Measurements from ENCODE around the gene TMEM273.

TMEM273 gene

GRCh38 chr10:49176310-49177268 lies 11.6 kb downstream of the TMEM273 start:
- CTCF ChIA-PET = no interaction called here
- DNase-seq (ENCODE audit: low read depth, low spot score) = no peak
- TF ChIP-seq, protein P1, sequence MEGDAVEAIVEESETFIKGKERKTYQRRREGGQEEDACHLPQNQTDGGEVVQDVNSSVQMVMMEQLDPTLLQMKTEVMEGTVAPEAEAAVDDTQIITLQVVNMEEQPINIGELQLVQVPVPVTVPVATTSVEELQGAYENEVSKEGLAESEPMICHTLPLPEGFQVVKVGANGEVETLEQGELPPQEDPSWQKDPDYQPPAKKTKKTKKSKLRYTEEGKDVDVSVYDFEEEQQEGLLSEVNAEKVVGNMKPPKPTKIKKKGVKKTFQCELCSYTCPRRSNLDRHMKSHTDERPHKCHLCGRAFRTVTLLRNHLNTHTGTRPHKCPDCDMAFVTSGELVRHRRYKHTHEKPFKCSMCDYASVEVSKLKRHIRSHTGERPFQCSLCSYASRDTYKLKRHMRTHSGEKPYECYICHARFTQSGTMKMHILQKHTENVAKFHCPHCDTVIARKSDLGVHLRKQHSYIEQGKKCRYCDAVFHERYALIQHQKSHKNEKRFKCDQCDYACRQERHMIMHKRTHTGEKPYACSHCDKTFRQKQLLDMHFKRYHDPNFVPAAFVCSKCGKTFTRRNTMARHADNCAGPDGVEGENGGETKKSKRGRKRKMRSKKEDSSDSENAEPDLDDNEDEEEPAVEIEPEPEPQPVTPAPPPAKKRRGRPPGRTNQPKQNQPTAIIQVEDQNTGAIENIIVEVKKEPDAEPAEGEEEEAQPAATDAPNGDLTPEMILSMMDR (IDR thresholded peaks at IDR 0.05; ENCODE audit: insufficient read depth, low read length, missing control alignments) = no peak
- POLR2A ChIA-PET = no interaction called here
- H3K4me3 ChIP-seq (ENCODE audit: low read depth, low read length) = no peak overlapping the region

GRCh38 chr10:49175587-49176309 lies 12.4 kb downstream of the TMEM273 start:
- POLR2A ChIA-PET = no interaction called here

DNA sequence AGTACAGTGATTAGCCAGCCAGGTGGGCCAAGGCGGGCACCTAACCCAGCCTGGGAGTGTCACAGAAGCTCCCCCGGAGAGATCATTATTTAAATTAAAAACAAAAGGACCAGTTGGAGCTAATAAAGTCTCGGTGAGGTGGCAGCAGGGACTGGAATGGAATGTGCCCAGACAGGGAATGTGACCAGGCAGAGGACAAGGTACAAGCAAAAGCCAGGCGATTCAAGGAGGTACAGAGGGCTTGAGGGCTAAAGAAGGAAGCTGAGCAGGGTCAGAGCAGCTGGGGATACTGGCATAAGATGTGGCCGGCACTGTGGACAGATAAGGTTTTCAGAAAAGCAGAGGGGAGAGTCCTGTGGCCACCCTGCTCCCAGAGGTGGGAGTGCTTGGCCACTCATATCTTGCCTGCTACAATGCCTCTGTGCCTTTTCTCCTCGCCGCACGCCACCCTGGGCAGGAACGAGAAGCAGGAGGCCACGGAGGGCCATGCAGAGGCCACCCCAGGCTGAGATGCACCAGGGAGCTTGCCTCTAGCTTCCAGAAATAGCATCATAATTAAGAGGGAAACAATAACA lies 13.2 kb downstream of the TMEM273 start:
- CTCF ChIA-PET = interaction anchor here (1.4 to 7.0 kb wide), 2 partner anchors 14 to 516 kb away, joined by 3 to 48 read pairs; no protein-coding TSS in a partner anchor
- POLR2A ChIA-PET = no interaction called here
- no peak for DNase-seq (ENCODE audit: low read depth, low spot score)
- no peak overlapping the region for H3K4me3 ChIP-seq (ENCODE audit: low read depth, low read length)
- TF ChIP-seq, protein P1 (IDR thresholded peaks at IDR 0.05; ENCODE audit: insufficient read depth, low read length, missing control alignments) = no peak

More at GRCh38 chr10:49175587-49176309, 12.4 kb downstream of the TMEM273 start:
- CTCF ChIA-PET = interaction anchor here (7.0 kb wide), 1 partner anchor 14 kb away, joined by 48 read pairs; no protein-coding TSS in a partner anchor
- no peak overlapping the region for H3K4me3 ChIP-seq (ENCODE audit: low read depth, low read length)
- TF ChIP-seq, protein P1 (IDR thresholded peaks at IDR 0.05; ENCODE audit: insufficient read depth, low read length, missing control alignments) = no peak
- no peak for DNase-seq (ENCODE audit: low read depth, low spot score)

DNA sequence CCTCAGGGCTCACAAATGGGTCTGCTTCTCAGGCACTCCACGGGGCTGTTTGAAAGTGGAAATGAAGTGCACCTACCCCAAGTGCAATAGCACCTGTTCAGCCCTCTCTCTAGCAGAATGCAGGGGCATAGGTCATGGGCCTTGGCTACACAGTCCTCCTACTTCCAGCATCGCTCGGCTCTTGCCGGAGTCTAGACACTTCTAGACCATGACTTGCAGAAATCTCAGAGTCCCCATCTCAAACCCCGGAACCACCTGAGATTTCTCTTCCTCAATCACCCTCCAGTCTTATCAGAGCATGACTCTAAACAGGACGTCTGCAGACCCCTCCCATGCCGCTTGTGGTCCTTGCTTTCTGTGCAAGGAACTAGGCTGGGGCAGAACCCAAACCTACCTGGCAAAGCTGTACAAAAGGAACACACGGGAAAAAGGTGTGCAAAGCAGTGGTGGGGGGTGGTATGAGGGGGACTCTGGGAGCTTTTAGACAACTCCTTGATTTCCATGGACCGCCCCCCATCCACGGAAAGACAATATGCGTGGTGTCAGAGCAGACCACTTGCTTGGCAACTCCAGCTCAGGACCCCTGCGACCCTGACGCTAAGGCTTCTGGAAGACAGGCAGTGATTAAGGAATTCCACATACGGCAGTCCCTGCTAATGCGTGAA lies 13.8 kb downstream of the TMEM273 start:
- DNase-seq (ENCODE audit: low read depth, low spot score) = no peak
- POLR2A ChIA-PET = no interaction called here
- CTCF ChIA-PET = interaction anchor here (1.4 to 7.0 kb wide), 2 partner anchors 13 to 515 kb away, joined by 3 to 48 read pairs; no protein-coding TSS in a partner anchor
- TF ChIP-seq, protein P1 (IDR thresholded peaks at IDR 0.05; ENCODE audit: insufficient read depth, low read length, missing control alignments) = no peak
- H3K4me3 ChIP-seq (ENCODE audit: low read depth, low read length) = no peak overlapping the region

- ChIA-PET CTCF (interaction anchor here (1.4 to 7.0 kb wide), 3 partner anchors 12 to 515 kb away, joined by 3 to 48 read pairs (median 6); no protein-coding TSS in a partner anchor), POLR2A (no interaction called here)
- H3K4me3 ChIP-seq (ENCODE audit: low read depth, low read length) = no peak overlapping the region
- TF ChIP-seq, protein P1 (IDR thresholded peaks at IDR 0.05; ENCODE audit: insufficient read depth, low read length, missing control alignments) = no peak
- no peak for DNase-seq (ENCODE audit: low read depth, low spot score)
Observed at GRCh38 chr10:49173853-49174252, 14.3 kb downstream of the TMEM273 start.
